Spleen (tissue), 7 donors: ENCODE data around the gene MOCS1.

Source experiments
- CTCF ChIP-seq, 11 experiments: fragments of 200-600 bp in 7 of 11; fragments of 450-650 bp in 4 of 11; sonication (generic) in 4 of 11; IDR thresholded peaks in 8 of 11; conservative IDR thresholded peaks in 3 of 11; 1 replicate in 7 of 11; 2 replicates in 4 of 11; pipeline versions ENCODE4 v1.4.0 to v1.8.0; 2016 to 2021; ENCODE audit warnings: antibody characterized with exemption in 11 of 11, inconsistent platforms in 4 of 11, mild to moderate bottlenecking in 1 of 11
- POLR2AphosphoS5 ChIP-seq, 3 donors: sonication (generic); formaldehyde crosslinking; IDR thresholded peaks; one replicate each; pipeline ENCODE4 v1.5.1; 2017; ENCODE audit warnings: antibody characterized with exemption in 3 of 3
- donor health status: DM: no; HTN: no; CAD: no; lungs with moderate emphysema.
- donor health status: DM: no; HTN: no; CAD: no.
- donor health status: DM: no; HTN: no; CAD: no.

GRCh38 chr6:39881851-39882530 lies 52.3 kb downstream of the MOCS1 start:
- TF ChIP-seq CTCF (IDR thresholded peaks at IDR 0.05 in 8 of 11, conservative IDR thresholded peaks at IDR 0.05 in 3 of 11) = no peak
- TF ChIP-seq POLR2AphosphoS5 (IDR thresholded peaks at IDR 0.05) = no peak
